H9 (cell line): ENCODE measurements around the gene FRMD4B. TPM values are rescaled to one million over a fixed set of nuclear protein-coding genes. Genes with fewer than 3 reads are reported as not detected.

ENCODE experiments used
- DNase-seq: peaks from one replicate; pipeline ENCODE4 v3.0.0-alpha.2; 2017
- H2AFZ ChIP-seq: one replicate; pipeline ENCODE4 v1.6.1; 2013; ENCODE audit warnings: mild to moderate bottlenecking, low read length, control low read depth, moderate library complexity
- H2AK5ac ChIP-seq: 2 replicates; pipeline ENCODE4 v1.6.1; 2013; ENCODE audit warnings: low read length, control low read depth, mixed read lengths; ENCODE audit not compliant: insufficient read length
- H2BK120ac ChIP-seq: one replicate; pipeline ENCODE4 v1.6.1; 2013; ENCODE audit warnings: low read depth, mild to moderate bottlenecking, low read length, control low read depth, inconsistent platforms; ENCODE audit not compliant: poor library complexity, severe bottlenecking
- H2BK12ac ChIP-seq: 2 replicates; pipeline ENCODE4 v1.6.1; 2013; ENCODE audit warnings: low read length, control low read depth, mixed read lengths, low read depth; ENCODE audit not compliant: insufficient read length
- H2BK15ac ChIP-seq: 2 replicates; pipeline ENCODE4 v1.6.1; 2013; ENCODE audit warnings: low read depth, low read length, control low read depth
- H2BK20ac ChIP-seq: one replicate; pipeline ENCODE4 v1.6.1; 2013; ENCODE audit warnings: low read depth, mild to moderate bottlenecking, low read length, control low read depth, inconsistent platforms; ENCODE audit not compliant: poor library complexity, severe bottlenecking
- H2BK5ac ChIP-seq: 2 replicates; pipeline ENCODE4 v1.6.1; 2013; ENCODE audit warnings: low read length, control low read depth, mixed read lengths; ENCODE audit not compliant: insufficient read length
- H3K14ac ChIP-seq: 2 replicates; pipeline ENCODE4 v1.6.1; 2013; ENCODE audit warnings: low read length, control low read depth; ENCODE audit not compliant: insufficient read depth
- H3K18ac ChIP-seq: 2 replicates; pipeline ENCODE4 v1.6.1; 2013; ENCODE audit warnings: low read depth, mild to moderate bottlenecking, mixed read lengths, low read length, control low read depth; ENCODE audit not compliant: insufficient read length
- H3K23ac ChIP-seq: 2 replicates; pipeline ENCODE4 v1.6.1; 2013; ENCODE audit warnings: low read length, control low read depth, mixed read lengths, low read depth; ENCODE audit not compliant: insufficient read length
- H3K23me2 ChIP-seq: 2 replicates; pipeline ENCODE4 v1.6.1; 2013; ENCODE audit warnings: low read depth, mild to moderate bottlenecking, mixed read lengths, low read length, control low read depth; ENCODE audit not compliant: insufficient read length, poor library complexity, severe bottlenecking
- H3K27ac ChIP-seq: 2 replicates; pipeline ENCODE4 v1.5.1; 2013; ENCODE audit warnings: low read length, control low read depth, mixed read lengths, low read depth; ENCODE audit not compliant: insufficient read length
- H3K27me3 ChIP-seq: 2 replicates; pipeline ENCODE4 v1.6.1; 2013; ENCODE audit warnings: low read length, control low read depth, inconsistent platforms; ENCODE audit not compliant: insufficient read depth
- H3K4ac ChIP-seq: 2 replicates; pipeline ENCODE4 v1.6.1; 2013; ENCODE audit warnings: low read depth, mild to moderate bottlenecking, control low read depth, inconsistent platforms, low read length, moderate library complexity
- H3K4me1 ChIP-seq: 2 replicates; pipeline ENCODE4 v1.6.1; 2013; ENCODE audit warnings: low read length, control low read depth, inconsistent platforms; ENCODE audit not compliant: insufficient read depth
- H3K4me2 ChIP-seq: 2 replicates; pipeline ENCODE4 v1.6.1; 2013; ENCODE audit warnings: low read length, control low read depth, mixed read lengths; ENCODE audit not compliant: insufficient read length, insufficient read depth
- H3K56ac ChIP-seq: 2 replicates; pipeline ENCODE4 v1.6.1; 2013; ENCODE audit warnings: low read depth, mild to moderate bottlenecking, mixed read lengths, low read length, control low read depth; ENCODE audit not compliant: insufficient read length
- H3K79me1 ChIP-seq: 2 replicates; pipeline ENCODE4 v1.6.1; 2013; ENCODE audit warnings: low read depth, mild to moderate bottlenecking, moderate library complexity, low read length, control low read depth, inconsistent platforms; ENCODE audit not compliant: insufficient read depth, poor library complexity, severe bottlenecking
- H3K79me2 ChIP-seq: 2 replicates; pipeline ENCODE4 v1.6.1; 2013; ENCODE audit warnings: low read length, control low read depth, inconsistent platforms; ENCODE audit not compliant: insufficient read depth
- H3K9ac ChIP-seq: 2 replicates; pipeline ENCODE4 v1.6.1; 2013; ENCODE audit warnings: low read length, control low read depth, mixed read lengths; ENCODE audit not compliant: insufficient read length; ENCODE audit errors: extremely low read depth
- H3K9me3 ChIP-seq: one replicate; pipeline ENCODE4 v1.6.1; 2013; ENCODE audit warnings: low read depth, low read length, inconsistent platforms; ENCODE audit not compliant: control insufficient read depth
- H3T11ph ChIP-seq: one replicate; pipeline ENCODE4 v1.6.1; 2013; ENCODE audit warnings: mild to moderate bottlenecking, low read length, control low read depth, inconsistent platforms
- H4K20me1 ChIP-seq: one replicate; pipeline ENCODE4 v1.6.1; 2013; ENCODE audit not compliant: control insufficient read depth, insufficient read length, insufficient read depth
- H4K5ac ChIP-seq: 2 replicates; pipeline ENCODE4 v1.6.1; 2013; ENCODE audit warnings: low read depth, mild to moderate bottlenecking, mixed read lengths, low read length, control low read depth; ENCODE audit not compliant: insufficient read length
- H4K8ac ChIP-seq: replicated peaks from 2 replicates; pipeline ENCODE4 v1.6.1; 2013; ENCODE audit warnings: low read length, control low read depth, mixed read lengths, low read depth; ENCODE audit not compliant: insufficient read length
- H4K91ac ChIP-seq: 2 replicates; pipeline ENCODE4 v1.6.1; 2013; ENCODE audit warnings: low read depth, mild to moderate bottlenecking, moderate library complexity, mixed read lengths, low read length, control low read depth; ENCODE audit not compliant: insufficient read length
- H3K27ac Mint-ChIP-seq, 3 experiments: 2 replicates in 2 of 3; 3 replicates in 1 of 3; pipeline ENCODE4 v1.8.0; 2020 to 2021; ENCODE audit warnings: mixed read lengths in 3 of 3, mild to moderate bottlenecking in 1 of 3, moderate library complexity in 1 of 3
- H3K27me3 Mint-ChIP-seq: 2 replicates; pipeline ENCODE4 v1.8.0; 2021; ENCODE audit warnings: low read depth, mild to moderate bottlenecking, moderate library complexity, mixed read lengths
- H3K36me3 Mint-ChIP-seq, 3 experiments: 2 replicates in 2 of 3; 3 replicates in 1 of 3; pipeline ENCODE4 v1.8.0; 2020 to 2021; ENCODE audit warnings: low read depth in 3 of 3, mixed read lengths in 3 of 3; ENCODE audit not compliant: insufficient read depth in 1 of 3
- H3K4me1 Mint-ChIP-seq, 2 experiments: 2 replicates each; pipeline ENCODE4 v1.8.0; 2020; ENCODE audit warnings: mixed read lengths in 2 of 2
- H3K4me3 Mint-ChIP-seq, 2 experiments: 2 replicates in 1 of 2; 3 replicates in 1 of 2; pipeline ENCODE4 v1.8.0; 2020 to 2021; ENCODE audit warnings: mild to moderate bottlenecking in 2 of 2, mixed read lengths in 2 of 2, moderate library complexity in 1 of 2
- H3K9me3 Mint-ChIP-seq, 2 experiments: 2 replicates in 1 of 2; 3 replicates in 1 of 2; pipeline ENCODE4 v1.8.0; 2020; ENCODE audit warnings: mild to moderate bottlenecking in 2 of 2, mixed read lengths in 2 of 2, moderate library complexity in 1 of 2
- CTCF ChIP-seq: fragments of 200-600 bp; sonication (generic); conservative IDR thresholded peaks from 3 replicates; pipeline ENCODE4 v1.8.0; 2021; ENCODE audit warnings: antibody characterized with exemption, mild to moderate bottlenecking
- WGBS: extraction: QIAGEN DNeasy Blood & Tissue Kit; methylation state at CpG from one replicate; pipeline ENCODE4 v1.1.7; 2013; ENCODE audit warnings: missing lambda C conversion rate, low lambda C conversion rate, mixed read lengths; ENCODE audit not compliant: insufficient read length; ENCODE audit errors: extremely low coverage; 5-methylcytosine and 5-hydroxymethylcytosine counted together
- total RNA-seq: library from RNA; stranded (reverse); gene quantifications from 2 replicates; pipeline ENCODE4 v1.2.1, GENCODE V29; 2021

The FRMD4B gene
- total RNA-seq, 1 experiment from 2014 or later = 3.4 TPM

- no peak overlapping the region for H2AFZ ChIP-seq
- no peak overlapping the region for H3K4me2 ChIP-seq
- H4K5ac ChIP-seq = no peak overlapping the region
- Mint-ChIP-seq H3K9me3 (no peaks in the 10 kb centered on the region; a peak in 1 of 5 replicates), H3K36me3 (peaks cover 0 to 1% (median under 1%) of the 10 kb centered on the region in 3 experiments; a peak in 3 of 7 replicates), H3K27me3 (no peaks in the 10 kb centered on the region), H3K4me3 (no peak overlapping the region), H3K27ac (no peak overlapping the region), H3K4me1 (no peaks in the 10 kb centered on the region)
- no peak overlapping the region for H3T11ph ChIP-seq
- no peak overlapping the region for H2BK120ac ChIP-seq
- H3K27ac ChIP-seq = no peak overlapping the region
- no peak overlapping the region for H3K56ac ChIP-seq
- H3K23ac ChIP-seq = no peak overlapping the region
- no peak overlapping the region for H3K18ac ChIP-seq
- WGBS = no CpG with 5 or more reads among the region's 3 CpGs
- H4K20me1 ChIP-seq = no peaks in the 10 kb centered on the region
- no peak overlapping the region for H4K8ac ChIP-seq
- no peaks in the 10 kb centered on the region for H3K79me2 ChIP-seq
- no peak overlapping the region for H3K9ac ChIP-seq
- H3K23me2 ChIP-seq = no peaks in the 10 kb centered on the region
- no peak for TF ChIP-seq CTCF
- no peak for DNase-seq
- no peaks in the 10 kb centered on the region for H3K9me3 ChIP-seq
- H2BK12ac ChIP-seq = no peak overlapping the region
- H2BK20ac ChIP-seq = no peak overlapping the region
- H4K91ac ChIP-seq = no peak overlapping the region
- no peak overlapping the region for H2BK15ac ChIP-seq
- H3K4me1 ChIP-seq = no peaks in the 10 kb centered on the region
- H2AK5ac ChIP-seq = no peak overlapping the region
- H3K79me1 ChIP-seq = no peaks in the 10 kb centered on the region
- no peak overlapping the region for H3K14ac ChIP-seq
- no peak overlapping the region for H3K4ac ChIP-seq
- no peaks in the 10 kb centered on the region for H3K27me3 ChIP-seq
- no peak overlapping the region for H2BK5ac ChIP-seq
These were observed 173.3 kb downstream of the FRMD4B start for GRCh38 chr3:69212411-69213160.
